Measurements from ENCODE around the gene EEF1AKMT1. TPM values are rescaled to one million over a fixed set of nuclear protein-coding genes. Genes with fewer than 3 reads are reported as not detected.

EEF1AKMT1 gene
- total RNA-seq, 1 experiment from 2014 or later, result 9.8 TPM

- H4K20me1 ChIP-seq (ENCODE audit: insufficient read depth), result no peaks in the 10 kb centered on the region
- TF ChIP-seq CEBPB (IDR thresholded peaks at IDR 0.05; ENCODE audit: low read depth) (no peak), YY1 (IDR thresholded peaks at IDR 0.05; ENCODE audit: extremely low read depth, insufficient replicate concordance, low read depth, low read length) (no peak), EZH2phosphoT487 (IDR thresholded peaks at IDR 0.05; ENCODE audit: borderline replicate concordance) (no peak), FOSL1 (IDR thresholded peaks at IDR 0.05; ENCODE audit: low read depth) (no peak), REST (IDR thresholded peaks at IDR 0.05; ENCODE audit: low read depth) (no peak), CBX3 (IDR thresholded peaks at IDR 0.05; ENCODE audit: low read depth) (no peak), TCF7L2 (IDR thresholded peaks at IDR 0.05; ENCODE audit: borderline replicate concordance, extremely low read depth, insufficient read depth, insufficient read length) (no peak), MAX (IDR thresholded peaks at IDR 0.05) (no peak)
- H3K9ac ChIP-seq (ENCODE audit: low read length), result no peak overlapping the region
- no peaks in the 10 kb centered on the region for H3K27me3 ChIP-seq (ENCODE audit: insufficient read depth, low read length)
- ATAC-seq, result no peak
- DNase-seq (ENCODE audit: low read depth, low spot score), result no peak
- no TSS peak for BruUV-seq (replicated peaks)
- CTCF ChIA-PET, result no interaction called here
- peaks cover 0 to 23% of the 10 kb centered on the region in 2 experiments; a peak in 3 of 4 replicates for H3K4me1 ChIP-seq (ENCODE audit: control insufficient read depth in 1 of 2, insufficient read depth in 2 of 2, low read length in 2 of 2)
- H3K9me3 ChIP-seq (ENCODE audit: control insufficient read depth in 1 of 2, insufficient read depth in 1 of 2, low read depth in 1 of 2, low read length in 2 of 2), result no peaks in the 10 kb centered on the region
- 0 out of 2 replicates have a peak overlapping the region, but pooled peaks have one; percentile 5 for H3K4me2 ChIP-seq (ENCODE audit: low read length)
- H3K27ac ChIP-seq (ENCODE audit: low read depth, low read length), result no peak overlapping the region
- H2AFZ ChIP-seq (ENCODE audit: low read depth, low read length, poor library complexity, severe bottlenecking), result peak overlapping the region; percentile 99
- RAD21 ChIA-PET (ENCODE audit: low non-redundant PET in 1 of 2, low total read pairs in 2 of 2, uncharacterized antibody in 2 of 2, unreplicated experiment in 2 of 2), result no interaction called here
- intact Hi-C loops (cut with micrococcal nuclease), result loop anchor here (2.0 to 5.0 kb wide), 2 partner anchors 211 to 216 kb away; no protein-coding TSS in a partner anchor
- H3K79me2 ChIP-seq (ENCODE audit: insufficient read depth, low read length), result no peaks in the 10 kb centered on the region
- no peaks in the 10 kb centered on the region for H3K36me3 ChIP-seq (ENCODE audit: control insufficient read depth in 1 of 2, insufficient read depth in 2 of 2, low read length in 2 of 2)
- no peaks in the 10 kb centered on the region for H3K9me2 ChIP-seq (ENCODE audit: insufficient read depth)
- POLR2A ChIA-PET, result no interaction called here
- no peak overlapping the region for H3K4me3 ChIP-seq (replicated peaks in 1 of 2; ENCODE audit: low read depth in 1 of 2, low read length in 2 of 2)
These were observed 60.0 kb downstream of the EEF1AKMT1 start for GRCh38 chr13:20713751-20714150.
